Measurements from ENCODE around the gene GABRB1.
"Not testable (repeated sequence)": the region's sequence is repeated elsewhere in the genome, so short reads cannot be mapped to it uniquely, and the experiment has no call there.

GABRB1 gene

DNA sequence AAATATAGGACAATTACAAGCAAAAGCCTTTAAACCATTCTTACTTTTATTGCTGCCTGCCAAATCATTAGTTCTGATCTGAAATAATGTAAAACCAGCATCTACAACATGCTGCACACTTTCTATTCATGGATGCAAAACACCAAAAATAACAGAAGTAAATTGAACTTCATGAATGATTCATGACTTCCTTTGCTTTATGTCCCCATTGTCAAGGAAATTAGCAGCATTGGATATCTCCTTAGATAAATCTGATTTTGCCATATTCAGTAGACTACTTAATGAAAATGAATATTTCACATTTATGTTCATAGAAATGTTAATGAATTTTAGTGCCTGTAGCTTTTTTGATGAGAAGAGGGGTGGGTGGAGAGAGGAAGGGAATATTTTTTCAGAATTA is 299.5 kb downstream of the GABRB1 start:
- DNase-seq: no peak

DNA sequence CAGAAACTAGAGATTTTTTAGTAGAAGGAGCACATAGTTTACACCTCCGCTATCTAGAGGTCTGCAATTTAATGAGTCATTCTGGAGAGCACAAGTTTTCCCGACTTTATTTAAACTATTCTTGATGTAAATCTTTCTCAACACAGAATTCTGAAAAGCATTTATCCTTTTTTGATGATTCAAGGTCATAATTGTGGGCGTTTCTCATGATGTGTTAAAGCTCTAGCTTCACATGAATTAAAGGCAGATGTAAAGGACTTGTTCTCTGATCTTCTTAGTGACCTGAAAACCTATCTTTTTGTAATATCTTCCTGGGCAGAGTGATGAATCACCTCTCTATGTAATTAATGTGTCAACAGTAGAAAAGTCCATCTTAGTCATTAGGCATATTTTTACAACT is 303.3 kb downstream of the GABRB1 start:
- DNase-seq: no peak

DNA sequence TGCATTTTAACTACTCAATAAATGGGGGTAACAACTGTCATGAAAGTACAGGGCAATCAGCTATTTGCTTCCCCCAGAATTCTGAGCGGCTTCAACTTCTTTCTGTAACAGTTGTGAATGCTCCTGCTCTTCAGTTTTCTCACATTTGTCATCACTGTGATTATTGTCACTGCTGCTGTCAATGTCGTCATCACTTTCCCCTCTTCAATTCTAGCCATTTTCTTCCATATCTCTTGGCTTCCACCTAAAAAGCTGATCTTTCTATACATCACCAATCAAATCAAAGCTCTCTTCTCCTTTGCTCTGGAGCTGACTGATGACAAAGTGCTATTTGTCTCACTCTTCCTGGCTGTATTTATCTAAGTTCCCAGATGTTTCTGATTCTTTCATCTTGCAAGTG is 306.5 kb downstream of the GABRB1 start:
- no peak for DNase-seq

DNA sequence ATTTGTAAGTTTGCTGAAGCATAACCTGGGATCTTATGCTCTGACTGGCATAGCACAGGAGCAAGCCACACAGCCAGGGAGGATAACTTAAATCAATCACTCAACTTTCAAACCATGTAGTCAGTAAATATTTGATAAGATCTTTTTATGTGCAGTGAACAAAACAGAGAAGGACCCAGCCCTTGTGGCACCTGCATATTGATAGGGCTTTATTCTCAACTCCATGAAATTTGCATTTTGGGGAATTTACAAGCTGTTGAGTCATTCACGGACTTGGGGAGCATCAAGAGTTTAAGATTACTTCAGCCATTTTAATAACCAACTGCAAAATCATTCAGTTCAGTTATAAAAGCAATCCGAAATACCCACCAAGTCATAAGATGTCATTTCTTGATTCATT is 309.5 kb downstream of the GABRB1 start:
- no peak for DNase-seq

DNA sequence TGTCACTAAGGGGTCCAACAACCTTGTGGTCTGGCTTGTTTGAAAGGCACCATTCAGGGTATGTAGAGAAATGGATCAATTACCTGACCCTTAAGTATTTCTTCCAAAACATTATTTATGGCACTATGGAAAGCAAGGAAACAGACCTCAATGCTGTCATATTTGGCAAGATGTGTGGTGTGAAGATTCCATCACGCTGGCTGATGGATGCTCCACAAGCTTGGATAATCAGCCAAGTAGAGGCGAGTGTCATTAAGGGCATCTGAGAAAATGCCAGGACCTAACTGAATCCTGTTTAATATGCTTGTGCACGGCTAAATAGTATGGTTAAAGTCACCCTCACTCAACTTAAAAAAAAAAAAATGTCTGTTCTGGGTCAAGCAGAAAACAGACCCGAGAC is 311.4 kb downstream of the GABRB1 start:
- DNase-seq: no peak

DNA sequence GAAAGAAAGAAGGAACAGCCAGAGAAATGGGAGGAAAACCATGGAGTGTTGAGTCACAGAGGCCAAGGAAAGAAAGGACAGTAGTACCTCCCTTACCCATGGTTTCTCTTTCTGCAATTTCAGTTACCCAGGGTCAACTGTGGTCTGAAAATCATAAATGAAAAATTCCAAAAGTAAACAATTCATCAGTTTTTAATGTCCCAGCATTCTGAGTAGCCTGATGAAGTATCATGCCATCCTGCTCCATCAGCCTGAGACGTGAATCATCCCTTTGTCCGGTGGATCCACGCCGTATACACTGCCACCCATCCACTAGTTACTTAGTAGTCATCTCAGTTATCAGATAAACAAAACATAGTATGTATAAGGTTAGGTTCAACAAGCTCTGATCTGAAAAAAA is 318.0 kb downstream of the GABRB1 start:
- no peak for DNase-seq

DNA sequence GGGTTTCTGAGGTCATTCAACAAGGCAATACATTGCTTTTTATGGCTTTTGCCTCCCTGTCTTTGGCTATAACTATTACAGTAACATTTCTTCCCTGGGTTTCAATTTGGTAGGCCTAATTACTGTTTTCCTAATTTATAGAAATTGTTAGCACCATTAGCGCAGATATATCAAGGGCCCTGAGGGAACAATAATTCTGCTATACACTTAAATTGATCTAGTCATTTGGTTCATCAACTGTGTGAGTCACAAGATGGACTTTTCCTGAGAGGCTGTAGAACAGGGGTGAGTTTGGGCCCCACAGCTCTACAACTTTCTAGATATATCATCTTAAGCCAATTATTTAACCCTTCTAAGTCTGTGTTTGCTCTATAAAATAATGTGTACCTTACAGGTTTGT is 324.2 kb downstream of the GABRB1 start:
- no peak for DNase-seq

DNA sequence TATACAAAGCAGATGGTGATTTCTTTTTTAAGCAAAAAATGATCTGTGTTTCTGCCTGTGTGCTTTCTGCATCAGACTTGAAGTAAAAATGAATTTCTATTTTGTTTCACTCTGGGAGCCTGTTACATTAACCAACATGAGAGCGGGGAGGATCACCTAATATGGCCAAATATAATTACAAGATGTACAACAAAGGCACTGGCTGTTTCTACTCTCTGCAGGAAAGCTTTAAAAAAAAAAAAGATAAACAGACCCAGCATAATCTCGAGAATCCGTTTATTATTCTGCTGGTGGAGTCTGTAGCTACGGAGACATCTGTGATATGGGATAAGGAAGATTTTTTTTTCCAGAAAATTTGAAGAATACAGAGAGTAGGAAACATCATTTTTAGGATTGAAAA is 328.5 kb downstream of the GABRB1 start:
- DNase-seq: no peak

DNA sequence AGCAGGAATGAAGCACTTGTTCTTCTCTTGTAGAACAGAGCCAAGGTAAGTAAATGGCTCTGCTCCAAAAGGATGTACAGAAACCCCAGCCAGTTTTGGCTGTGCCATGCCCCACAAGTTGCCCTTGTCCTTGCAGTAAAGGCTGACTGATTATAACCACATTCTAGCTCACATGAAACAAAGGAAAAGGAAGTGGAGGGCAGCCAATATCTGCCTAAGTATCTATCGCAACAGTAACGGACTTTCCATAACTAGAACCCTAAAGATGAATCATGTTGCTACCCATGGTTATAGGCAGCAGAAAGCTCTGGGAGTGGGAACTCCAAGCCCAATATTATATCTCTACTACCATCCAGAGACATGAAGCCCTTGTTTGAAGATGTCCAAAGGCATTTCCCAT is 336.4 kb downstream of the GABRB1 start:
- no peak for DNase-seq

DNA sequence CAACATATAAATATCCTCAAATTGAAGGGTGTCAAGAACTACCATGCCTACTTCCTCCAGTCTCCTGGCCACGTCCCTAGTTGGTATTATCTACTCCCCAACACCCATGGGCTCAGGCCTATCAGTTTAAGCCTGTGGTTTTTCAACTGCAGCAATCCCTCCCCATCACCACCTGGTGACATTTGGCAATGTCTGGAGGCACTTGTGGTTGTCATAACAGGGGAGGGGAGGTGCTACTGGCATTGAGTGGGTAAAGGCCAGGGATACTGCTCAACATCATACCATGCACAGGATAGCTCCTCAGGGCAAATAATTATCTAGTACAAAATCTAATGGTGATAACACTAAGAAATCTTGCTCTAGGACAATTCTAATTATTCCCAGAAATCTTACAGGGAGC is 336.8 kb downstream of the GABRB1 start:
- no peak for DNase-seq

DNA sequence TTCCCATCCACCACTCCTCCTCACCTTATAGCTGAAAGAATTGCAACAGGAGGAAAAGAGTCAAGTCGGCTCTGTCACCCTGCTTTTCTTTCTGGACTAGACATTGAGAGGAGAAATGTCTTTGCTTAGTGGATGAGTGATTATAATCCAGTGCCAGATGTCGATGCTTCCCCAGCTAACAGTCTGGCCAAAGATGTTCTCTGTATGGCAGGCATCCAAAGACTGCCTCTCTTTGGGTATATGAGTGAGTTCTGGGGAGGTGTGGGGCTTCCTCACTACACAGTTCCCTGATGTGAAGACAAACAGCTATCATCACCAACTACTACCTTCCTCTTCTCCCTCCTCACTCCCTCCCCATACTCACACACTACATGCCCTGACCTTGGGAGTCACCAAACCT is 341.2 kb downstream of the GABRB1 start:
- no peak for DNase-seq

DNA sequence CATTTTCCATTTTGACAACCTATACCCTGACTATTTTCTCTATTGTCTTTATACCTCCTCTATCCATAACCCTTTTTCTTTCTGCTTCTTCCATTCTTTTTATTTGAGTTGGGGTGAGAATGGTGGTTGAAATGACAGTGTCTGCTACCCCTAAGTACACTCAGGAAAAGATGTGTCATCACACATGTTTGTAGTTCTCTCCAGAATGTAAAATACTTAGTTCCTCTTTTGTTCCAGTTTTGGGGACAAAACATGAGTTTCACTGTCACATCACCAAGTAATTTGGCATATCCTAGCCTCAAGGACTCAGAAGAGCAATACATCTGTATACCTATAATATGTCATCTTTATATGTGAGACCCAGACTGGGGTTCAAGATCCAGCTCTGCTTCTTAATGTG is 341.8 kb downstream of the GABRB1 start:
- no peak for DNase-seq

DNA sequence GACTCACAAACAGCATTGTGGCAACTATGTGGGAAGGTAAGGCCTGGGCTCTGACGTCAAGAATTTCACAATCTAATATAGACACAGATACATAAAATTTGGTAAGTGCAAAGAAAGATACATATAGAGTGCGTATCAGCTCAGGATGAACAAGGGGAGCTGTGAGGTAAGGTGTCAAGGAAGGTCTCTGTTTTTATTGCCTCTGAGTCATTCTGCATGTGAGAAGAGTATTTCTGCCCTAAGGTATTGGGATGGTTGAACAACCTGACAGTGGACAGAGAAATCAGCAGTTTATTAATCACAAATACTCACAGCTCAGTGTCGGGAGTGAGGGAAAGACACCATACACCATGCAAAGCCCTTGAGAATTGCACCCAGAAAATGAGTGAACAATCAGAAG is 342.3 kb downstream of the GABRB1 start:
- no peak for DNase-seq

DNA sequence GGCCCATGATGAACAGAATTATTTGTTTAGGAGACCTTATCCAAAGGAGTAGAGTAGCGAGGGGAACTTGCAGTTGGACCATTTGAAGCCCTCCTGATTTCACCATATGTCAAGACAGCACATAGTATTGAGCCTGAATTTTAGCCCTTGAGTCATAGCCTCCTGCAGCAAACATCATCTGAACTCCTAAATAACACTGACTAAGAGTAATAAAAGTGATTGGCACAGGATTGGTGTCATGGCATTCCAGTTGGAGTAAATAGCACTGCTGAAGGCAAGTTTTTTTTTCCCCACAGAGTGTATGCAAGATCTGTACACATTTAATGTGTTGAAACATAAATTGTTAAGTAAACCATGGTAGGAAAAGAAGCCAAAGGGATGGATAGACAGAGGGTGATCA is 343.1 kb downstream of the GABRB1 start:
- no peak for DNase-seq

DNA sequence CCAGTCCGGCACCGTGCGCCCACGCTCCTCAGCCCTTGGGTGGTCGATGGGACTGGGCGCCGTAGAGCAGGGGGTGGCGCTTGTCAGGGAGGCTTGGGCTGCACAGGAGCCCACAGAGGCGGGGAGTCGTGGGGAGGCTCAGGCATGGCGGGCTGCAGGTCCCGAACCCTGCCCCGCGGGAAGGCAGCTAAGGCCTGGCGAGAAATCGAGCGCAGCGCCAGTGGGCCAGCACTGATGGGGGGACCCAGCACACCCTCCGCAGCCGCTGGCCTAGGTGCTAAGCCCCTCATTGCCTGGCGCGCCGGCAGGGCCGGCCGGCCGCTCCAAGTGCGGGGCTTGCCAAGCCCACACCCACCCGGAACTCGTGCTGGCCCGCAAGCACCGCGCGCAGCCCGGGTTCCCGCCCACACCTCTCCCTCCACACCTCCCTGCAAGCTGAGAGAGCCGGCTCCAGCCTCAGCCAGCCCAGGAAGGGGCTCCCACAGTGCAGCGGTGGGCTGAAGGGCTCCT is 346.7 kb downstream of the GABRB1 start:
- not testable (repeated sequence) for DNase-seq

DNA sequence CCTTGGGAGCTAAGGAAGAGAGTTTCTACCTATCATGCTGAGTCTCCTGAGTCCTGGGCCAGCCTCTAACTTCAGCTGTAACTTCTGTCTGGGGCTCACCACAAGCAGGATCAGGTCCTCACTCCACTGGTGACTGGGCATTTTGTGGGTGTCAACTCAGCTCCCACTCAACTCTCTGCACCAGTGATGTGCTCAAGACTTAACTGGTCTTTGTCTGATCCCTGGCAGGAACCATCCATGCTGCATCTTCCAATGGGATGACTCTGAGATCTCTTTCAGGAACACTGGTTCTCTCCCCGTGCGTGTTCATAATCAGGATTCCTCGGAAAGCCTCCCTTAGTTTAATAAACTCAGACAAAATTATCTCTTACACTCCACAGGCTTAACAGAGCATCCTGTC is 349.8 kb downstream of the GABRB1 start:
- no peak for DNase-seq

DNA sequence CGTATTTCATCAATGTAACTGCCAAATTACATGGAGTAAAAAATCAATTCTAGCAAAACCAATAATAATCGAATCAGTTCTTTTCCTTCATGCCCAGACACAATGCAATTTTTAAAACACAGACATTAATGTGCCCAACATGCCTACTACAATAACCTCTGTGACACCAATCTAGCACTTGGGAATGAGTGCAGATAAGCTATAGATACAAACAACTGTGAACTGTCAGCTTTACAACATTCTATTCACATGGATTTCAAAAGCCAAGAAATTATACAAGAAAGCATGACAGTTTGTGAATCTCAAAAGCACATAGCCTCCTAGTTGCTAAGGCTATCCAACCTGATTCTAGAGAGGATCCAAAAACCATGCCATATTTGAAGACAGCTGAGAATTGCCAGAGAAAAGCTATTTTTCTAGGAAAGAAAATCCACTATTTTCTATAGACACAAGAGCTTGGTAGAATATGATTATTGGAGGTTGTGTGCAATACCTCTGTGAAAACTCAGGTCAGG is 351.5 kb downstream of the GABRB1 start:
- DNase-seq: no peak

DNA sequence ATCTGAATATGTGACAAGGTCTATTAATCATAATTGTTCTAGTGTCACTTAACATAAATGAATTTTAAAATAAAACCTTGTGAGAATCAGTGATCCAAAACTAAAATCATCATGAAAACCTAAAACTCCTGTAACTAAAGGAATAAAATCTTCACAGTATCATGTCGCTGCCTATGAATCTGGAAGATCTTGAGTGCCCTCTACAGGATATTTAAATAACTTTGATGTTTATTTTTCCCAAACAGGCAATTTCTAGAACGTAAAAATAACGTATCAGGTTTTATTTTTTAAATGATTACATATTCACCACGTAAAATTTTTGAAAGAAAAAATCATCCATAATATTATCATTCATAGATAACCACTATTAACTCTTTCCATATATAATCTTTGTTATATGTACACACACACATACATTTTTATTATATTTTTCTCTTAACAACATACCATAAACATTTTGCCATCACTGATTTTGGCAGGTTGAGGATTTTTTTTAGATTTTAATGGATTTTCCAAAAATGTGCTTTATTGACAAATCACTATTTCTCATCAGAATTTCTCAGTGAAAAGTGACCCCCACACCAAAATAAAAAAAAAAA is 352.6 kb downstream of the GABRB1 start:
- no peak for DNase-seq

DNA sequence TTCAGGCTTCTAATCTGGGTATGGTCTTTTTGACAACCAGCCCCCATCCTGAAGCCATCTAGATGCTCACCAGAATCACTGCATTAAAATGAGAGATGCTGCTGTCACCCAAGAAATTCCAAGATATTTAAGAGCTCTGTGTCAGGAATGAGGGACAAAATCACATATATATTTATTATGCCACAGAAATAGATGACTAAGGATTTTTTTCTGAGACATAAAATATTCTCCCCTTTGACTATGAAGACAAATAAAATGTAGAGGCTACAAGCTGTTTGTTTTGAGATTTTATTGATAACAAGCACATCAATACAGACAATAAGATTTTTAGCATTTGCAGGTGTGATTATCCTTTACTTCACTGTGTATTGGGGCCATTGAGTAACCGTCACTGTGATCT is 354.8 kb downstream of the GABRB1 start:
- DNase-seq: no peak

DNA sequence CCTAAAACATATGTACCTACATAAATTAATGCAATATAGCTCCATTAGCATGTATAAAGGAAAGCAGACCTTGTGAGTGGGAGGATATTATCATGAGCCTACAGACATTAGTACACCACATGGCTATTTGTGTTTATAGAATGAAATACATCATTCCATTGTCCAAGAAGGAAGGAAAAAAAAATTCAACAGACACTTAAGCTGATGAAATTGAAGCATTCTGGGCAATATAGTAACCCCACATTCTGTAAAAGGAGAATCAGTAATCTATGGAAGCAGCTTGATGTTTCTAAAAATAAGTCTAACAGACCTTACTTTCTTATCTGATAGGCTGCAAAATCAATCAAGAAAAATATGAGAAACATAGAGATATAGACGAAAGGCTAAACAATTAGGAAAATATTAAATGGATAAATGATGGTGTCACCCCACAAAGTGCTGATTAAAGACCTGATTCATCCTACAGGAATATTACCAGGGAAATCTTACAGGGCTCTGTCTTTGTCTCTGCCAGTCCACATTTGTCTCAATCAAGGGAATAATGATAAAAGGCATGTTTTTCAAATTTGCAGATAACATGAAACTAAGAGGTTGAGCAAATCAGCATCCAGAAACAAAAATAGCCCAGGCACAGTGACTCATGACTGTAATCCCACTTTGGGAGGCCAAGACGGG is 355.3 kb downstream of the GABRB1 start:
- no peak for DNase-seq

DNA sequence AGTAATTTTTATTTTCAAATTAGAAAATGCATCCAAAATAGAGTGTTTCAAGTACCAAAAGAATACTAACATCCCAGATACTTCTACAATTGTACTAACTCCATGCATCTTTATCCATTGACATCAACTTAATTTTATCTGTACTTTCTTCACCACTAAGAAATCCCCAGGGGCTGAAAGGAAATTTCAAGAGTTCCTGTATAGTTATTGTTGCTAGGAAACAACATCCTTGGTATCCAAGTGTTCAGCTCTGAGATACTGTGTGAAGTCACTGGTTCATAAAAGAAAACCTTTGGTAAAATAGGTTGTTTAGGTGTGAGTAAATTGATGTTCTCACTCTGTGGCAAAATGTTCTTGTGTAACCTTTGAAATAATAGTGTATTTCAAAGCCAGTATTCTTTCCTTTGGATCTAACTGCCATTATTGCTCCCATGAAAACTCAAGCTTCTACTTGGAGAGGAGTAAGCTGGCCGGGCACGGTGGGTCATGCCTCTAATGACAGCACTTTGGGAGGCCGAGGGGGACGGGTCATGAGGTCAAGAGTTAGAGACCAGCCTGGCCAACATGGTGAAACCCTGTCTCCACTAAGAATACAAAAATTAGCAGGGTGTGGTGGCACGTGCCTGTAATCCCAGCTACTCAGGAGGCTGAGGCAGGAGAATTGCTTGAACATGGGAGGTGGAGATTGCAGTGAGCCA is 359.2 kb downstream of the GABRB1 start:
- no peak for DNase-seq

DNA sequence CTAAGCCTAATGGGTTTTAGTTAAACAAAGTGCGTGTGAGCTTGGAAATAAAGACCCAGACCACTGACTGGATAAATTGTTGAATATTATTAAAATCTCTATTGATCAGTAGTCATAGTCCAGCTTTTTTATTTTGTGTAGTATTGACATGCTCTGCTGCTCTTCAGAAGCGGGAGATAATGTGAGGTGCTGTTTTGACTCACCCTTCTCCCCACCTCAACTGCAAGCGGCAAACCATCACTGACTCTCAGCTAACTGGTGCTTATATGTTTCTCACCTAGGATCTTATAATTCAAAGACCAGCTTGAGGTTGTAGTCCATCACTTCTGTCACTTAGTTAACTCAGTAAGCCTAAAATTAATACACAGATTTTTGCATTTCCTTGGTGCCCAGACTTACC is 359.9 kb downstream of the GABRB1 start:
- no peak for DNase-seq

DNA sequence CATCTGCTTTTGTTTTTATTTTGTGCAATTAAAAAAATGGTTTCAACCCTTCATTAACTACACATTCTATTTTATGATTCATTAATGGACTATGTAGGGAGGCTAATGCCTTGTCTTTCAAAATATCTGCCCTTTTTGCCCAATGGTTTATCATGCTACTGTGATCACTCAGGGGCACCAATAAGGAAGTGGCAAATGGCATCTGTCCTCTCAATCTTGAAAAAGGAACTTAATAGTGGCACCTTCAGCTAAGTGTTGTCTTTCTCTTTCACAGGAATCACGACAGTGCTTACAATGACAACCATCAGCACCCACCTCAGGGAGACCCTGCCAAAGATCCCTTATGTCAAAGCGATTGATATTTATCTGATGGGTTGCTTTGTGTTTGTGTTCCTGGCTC is 375.0 kb downstream of the GABRB1 start:
- DNase-seq: no peak

DNA sequence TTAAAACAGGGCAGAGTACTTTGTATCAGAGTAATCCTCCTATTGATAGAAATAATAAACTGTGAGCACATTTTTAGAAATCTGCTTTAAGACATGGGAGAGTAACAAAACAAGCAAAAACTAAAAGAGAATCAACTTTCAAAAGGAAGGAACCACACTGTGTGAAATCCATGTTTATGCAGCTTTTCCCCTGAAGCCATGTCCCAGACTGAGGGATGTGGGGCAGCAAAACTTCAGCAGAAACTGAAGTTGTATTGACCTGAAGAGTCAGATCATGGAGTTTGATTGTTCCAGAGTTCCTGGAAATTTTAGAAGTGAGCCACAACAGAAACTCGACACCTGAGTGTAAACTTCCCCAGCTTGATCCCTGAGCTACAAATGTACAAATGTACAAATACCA is 378.9 kb downstream of the GABRB1 start:
- DNase-seq: no peak
